Measurements from ENCODE around the gene GSTM4. TPM values are rescaled to one million over a fixed set of nuclear protein-coding genes. Genes with fewer than 3 reads are reported as not detected.
"Not testable (repeated sequence)": the region's sequence is repeated elsewhere in the genome, so short reads cannot be mapped to it uniquely, and the experiment has no call there.

The GSTM4 gene
- total and polyA plus RNA-seq, 2 experiments from 2014 or later, result 53.5 to 134 TPM

DNA sequence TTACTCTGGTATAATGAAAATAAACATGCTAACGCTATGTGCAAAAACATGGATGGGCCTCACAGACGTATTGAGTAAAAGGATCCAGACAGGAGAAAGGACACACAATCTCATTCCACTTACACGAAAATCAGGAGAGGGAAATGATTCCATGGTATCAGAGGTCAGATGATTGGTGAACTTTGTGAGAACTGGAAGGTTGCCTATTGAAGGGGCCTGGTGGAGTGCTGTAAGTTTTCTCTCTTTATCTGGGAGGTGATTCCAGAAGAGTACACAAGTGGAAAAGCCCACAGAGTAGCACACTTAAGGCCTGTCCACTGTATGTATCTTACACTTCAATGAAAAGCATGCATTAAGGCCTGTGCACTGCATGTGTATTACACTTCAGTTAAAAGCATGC, 21.6 kb downstream of the GSTM4 start:
- no peaks in the 10 kb centered on the region for H3K27me3 ChIP-seq
- TF ChIP-seq, protein P1, sequence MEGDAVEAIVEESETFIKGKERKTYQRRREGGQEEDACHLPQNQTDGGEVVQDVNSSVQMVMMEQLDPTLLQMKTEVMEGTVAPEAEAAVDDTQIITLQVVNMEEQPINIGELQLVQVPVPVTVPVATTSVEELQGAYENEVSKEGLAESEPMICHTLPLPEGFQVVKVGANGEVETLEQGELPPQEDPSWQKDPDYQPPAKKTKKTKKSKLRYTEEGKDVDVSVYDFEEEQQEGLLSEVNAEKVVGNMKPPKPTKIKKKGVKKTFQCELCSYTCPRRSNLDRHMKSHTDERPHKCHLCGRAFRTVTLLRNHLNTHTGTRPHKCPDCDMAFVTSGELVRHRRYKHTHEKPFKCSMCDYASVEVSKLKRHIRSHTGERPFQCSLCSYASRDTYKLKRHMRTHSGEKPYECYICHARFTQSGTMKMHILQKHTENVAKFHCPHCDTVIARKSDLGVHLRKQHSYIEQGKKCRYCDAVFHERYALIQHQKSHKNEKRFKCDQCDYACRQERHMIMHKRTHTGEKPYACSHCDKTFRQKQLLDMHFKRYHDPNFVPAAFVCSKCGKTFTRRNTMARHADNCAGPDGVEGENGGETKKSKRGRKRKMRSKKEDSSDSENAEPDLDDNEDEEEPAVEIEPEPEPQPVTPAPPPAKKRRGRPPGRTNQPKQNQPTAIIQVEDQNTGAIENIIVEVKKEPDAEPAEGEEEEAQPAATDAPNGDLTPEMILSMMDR (IDR thresholded peaks at IDR 0.05; ENCODE audit: low read depth, low read length), result no peak
- no peak for DNase-seq (ENCODE audit: low read depth in 1 of 2, low spot score in 1 of 2)
- no peak overlapping the region for H3K27ac ChIP-seq
- no peaks in the 10 kb centered on the region for H3K36me3 ChIP-seq
- no peaks in the 10 kb centered on the region for H3K4me1 ChIP-seq (ENCODE audit: low read depth)
- no peak overlapping the region for H3K4me3 ChIP-seq
- no peaks in the 10 kb centered on the region for H3K9me3 ChIP-seq (ENCODE audit: low read depth)

DNA sequence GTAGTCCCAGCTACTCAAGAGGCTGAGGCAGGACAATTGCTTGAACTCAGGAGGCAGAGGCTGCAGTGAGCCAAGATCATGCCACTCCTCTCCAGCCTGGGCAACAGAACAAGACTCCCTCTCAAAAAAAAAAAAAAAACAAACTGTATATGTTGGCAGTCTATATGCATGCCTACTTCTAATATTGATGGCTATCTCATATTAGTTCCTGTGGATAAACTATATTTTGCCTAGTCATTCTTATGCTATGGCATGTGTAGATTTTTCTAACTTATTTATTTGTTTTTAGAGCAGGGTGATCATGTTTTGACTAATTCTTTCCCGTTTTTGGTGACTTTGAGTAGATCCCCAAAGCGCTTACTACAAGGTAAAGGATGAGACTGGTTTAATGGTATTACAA, 22.7 kb downstream of the GSTM4 start:
- not testable (repeated sequence) for H3K4me3 ChIP-seq; H3K4me1 ChIP-seq (ENCODE audit: low read depth); H3K27ac ChIP-seq; H3K9me3 ChIP-seq (ENCODE audit: low read depth); DNase-seq (ENCODE audit: low read depth in 1 of 2, low spot score in 1 of 2); H3K36me3 ChIP-seq; H3K27me3 ChIP-seq

DNA sequence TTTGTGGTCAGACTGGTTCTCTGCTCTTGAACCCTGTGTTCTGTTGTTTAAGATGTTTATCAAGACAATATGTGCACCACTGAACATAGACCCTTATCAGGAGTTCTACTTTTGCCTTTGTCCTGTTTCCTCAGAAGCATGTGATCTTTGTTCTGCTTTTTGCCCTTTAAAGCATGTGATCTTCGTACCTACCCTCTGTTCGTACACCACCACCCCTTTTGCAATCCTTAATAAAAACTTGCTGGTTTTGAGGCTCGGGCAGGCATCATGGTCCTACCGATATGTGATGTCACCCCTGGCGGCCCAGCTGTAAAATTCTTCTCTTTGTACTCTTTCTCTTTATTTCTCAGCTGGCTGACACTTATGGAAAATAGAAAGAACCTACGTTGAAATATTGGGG, 28.9 kb downstream of the GSTM4 start:
- H3K4me3 ChIP-seq; DNase-seq (ENCODE audit: low read depth in 1 of 2, low spot score in 1 of 2); H3K4me1 ChIP-seq (ENCODE audit: low read depth); H3K27me3 ChIP-seq; H3K36me3 ChIP-seq; H3K27ac ChIP-seq; H3K9me3 ChIP-seq (ENCODE audit: low read depth): not testable (repeated sequence)

DNA sequence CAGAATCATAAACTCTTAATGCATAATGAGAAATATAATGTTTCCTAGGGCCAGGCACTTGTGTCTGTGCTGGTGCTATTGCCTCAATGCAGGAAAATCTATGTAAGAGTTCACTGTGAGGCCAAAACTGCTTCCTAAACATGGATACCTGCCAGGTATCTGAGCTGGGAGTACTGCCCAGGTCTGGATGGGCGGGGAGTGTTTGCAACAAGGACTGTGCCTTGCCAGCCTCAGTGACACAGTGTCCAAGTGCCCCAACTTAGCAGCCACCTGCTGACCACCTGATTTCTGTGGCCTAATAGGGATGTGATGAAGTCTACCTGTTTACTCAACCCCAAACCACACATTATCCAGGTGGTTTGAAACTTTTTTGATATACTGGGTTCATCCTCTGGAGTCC, 29.5 kb downstream of the GSTM4 start:
- not testable (repeated sequence) for H3K4me3 ChIP-seq; H3K27ac ChIP-seq; H3K27me3 ChIP-seq; H3K4me1 ChIP-seq (ENCODE audit: low read depth); DNase-seq (ENCODE audit: low read depth in 1 of 2, low spot score in 1 of 2); H3K36me3 ChIP-seq; H3K9me3 ChIP-seq (ENCODE audit: low read depth)

DNA sequence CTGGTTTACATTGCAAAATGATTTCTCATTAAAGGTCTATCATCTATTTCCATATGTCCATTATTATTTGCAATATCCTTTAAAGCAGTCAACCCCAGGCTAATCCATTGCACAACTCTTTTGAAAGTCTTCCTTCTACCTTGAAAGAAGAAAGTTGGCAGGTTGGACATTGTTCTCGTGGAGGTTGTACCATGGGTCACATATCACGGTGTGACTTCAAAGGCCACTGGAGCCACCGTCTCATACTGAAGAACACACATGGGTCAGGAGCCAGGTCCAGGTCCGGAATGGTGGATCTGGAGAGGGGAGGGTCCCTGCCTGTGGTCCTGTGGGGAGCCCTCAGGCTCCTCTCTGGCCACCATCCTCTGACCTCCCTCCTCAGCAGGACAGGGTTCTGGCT, 30.0 kb downstream of the GSTM4 start:
- not testable (repeated sequence) for H3K9me3 ChIP-seq (ENCODE audit: low read depth); H3K36me3 ChIP-seq; H3K27ac ChIP-seq; H3K27me3 ChIP-seq; DNase-seq (ENCODE audit: low read depth in 1 of 2, low spot score in 1 of 2); H3K4me3 ChIP-seq; H3K4me1 ChIP-seq (ENCODE audit: low read depth)

DNA sequence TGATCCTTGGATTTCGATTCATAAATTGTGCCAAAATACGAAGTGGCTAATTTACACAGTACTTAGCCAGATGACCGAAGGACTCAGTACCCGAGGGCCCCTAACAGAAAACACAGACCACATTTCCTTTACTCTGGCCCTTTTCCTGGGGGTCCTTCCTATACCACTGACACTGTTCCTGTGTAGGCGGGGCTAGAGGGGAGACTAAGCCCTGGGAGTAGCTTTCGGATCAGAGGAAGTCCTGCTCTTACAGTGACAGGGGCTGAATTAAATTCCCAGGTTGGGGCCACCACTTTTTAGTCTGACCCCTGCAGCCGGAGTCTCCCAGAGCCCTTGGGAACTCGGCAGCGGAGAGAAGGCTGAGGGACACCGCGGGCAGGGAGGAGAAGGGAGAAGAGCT, 31.2 kb downstream of the GSTM4 start:
- H3K36me3 ChIP-seq; H3K9me3 ChIP-seq (ENCODE audit: low read depth); H3K27ac ChIP-seq; H3K4me1 ChIP-seq (ENCODE audit: low read depth); DNase-seq (ENCODE audit: low read depth in 1 of 2, low spot score in 1 of 2); H3K4me3 ChIP-seq; H3K27me3 ChIP-seq: not testable (repeated sequence)

DNA sequence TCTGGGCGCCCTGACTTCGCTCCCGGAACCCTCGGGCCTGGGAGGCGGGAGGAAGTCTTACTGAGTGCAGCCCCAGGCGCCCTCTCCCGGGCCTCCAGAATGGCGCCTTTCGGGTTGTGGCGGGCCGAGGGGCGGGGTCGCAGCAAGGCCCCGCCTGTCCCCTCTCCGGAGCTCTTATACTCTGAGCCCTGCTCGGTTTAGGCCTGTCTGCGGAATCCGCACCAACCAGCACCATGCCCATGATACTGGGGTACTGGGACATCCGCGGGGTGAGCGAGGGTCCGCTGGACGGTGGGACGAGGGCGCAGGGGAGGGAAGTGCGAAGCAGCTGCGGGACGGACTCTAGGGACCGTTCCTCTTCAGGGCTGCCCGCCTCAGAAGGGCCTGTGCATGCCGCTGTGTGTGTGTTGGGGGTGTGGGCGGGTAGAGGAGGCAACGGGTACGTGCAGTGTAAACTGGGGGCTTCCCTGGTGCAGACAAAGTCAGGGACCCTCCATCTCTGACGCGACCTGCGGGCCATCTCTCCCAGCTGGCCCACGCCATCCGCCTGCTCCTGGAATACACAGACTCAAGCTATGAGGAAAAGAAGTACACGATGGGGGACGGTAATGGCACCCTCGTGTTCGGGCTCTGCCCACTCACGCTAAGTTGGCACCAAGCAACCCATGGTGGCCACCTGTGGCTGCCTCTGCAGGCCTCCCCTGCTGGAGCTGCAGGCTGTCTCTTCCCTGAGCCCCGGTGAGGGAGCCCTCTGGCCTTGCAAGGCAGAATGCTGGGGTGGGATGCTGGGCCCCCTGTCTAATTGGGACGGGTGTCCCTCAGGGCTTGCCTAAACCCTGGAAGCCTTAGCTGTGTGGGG, 32.0 kb downstream of the GSTM4 start, which contains the start of gene GSTM1:
Gene GSTM1, plus strand, starts transcription at position 177 of the 859 bp plus-strand sequence. Its CDS starts 57 bp downstream, at position 234.
- Histone ChIP-seq H3K36me3 (no peaks in the 10 kb centered on the region), H3K27me3 (no peaks in the 10 kb centered on the region), H3K9me3 (ENCODE audit: low read depth) (no peaks in the 10 kb centered on the region), H3K27ac (no peak within 1 kb of the TSS), H3K4me1 (ENCODE audit: low read depth) (no peaks in the 10 kb centered on the region), H3K4me3 (no peak within 1 kb of the TSS)
- TF ChIP-seq, protein P1 (IDR thresholded peaks at IDR 0.05; ENCODE audit: low read depth, low read length), result peak; percentile 29
- DNase-seq (ENCODE audit: low read depth in 1 of 2, low spot score in 1 of 2), result peak; percentile 38 to 82

DNA sequence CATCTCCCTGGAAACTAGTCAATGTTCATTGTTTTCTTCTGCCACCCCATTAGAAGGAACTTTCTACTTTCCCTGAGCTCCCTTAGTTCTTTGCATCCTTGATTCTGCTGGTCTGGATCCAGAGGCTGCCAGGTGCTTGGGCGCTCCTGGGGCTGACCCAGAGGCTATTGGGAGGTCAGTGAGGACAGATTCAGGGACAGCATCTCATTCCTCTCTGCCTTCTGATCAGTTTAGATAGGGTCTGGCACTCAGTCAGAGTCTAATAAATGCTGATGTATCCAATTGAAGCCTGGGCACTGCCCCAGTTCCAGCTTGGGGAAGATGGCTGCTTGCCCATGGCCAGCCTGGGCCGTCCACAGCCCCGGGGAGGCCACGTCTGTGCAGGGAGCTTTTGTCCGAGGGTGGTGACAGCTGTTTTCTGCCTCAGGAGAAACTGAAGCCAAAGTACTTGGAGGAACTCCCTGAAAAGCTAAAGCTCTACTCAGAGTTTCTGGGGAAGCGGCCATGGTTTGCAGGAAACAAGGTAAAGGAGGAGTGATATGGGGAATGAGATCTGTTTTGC, 34.0 kb downstream of the GSTM4 start:
- TF ChIP-seq, protein P1 (IDR thresholded peaks at IDR 0.05; ENCODE audit: low read depth, low read length), result no peak
- no peak overlapping the region for H3K4me3 ChIP-seq
- no peak overlapping the region for H3K27ac ChIP-seq
- H3K4me1 ChIP-seq (ENCODE audit: low read depth), result no peaks in the 10 kb centered on the region
- no peaks in the 10 kb centered on the region for H3K27me3 ChIP-seq
- DNase-seq (ENCODE audit: low read depth in 1 of 2, low spot score in 1 of 2), result no peak
- H3K36me3 ChIP-seq, result no peaks in the 10 kb centered on the region
- H3K9me3 ChIP-seq (ENCODE audit: low read depth), result no peaks in the 10 kb centered on the region

All from cardiac muscle cell (in vitro differentiated cells and primary cell).